Stimulated activated naive CD8-positive, alpha-beta T cell treated with anti-CD3 and anti-CD28 coated beads, Interleukin-15, amount 100 ng/mL, for 72 hours (primary cell): ENCODE measurements around the gene CFAP99.
A peak's percentile ranks its signal among the peaks of the same experiment; 100 is the strongest.
"Not testable (repeated sequence)": the region's sequence is repeated elsewhere in the genome, so short reads cannot be mapped to it uniquely, and the experiment has no call there.

Source experiments
- ATAC-seq: fragments of 150-1000 bp; cut with Tn5 transposase; 2 replicates; pipeline ENCODE4 v1.10.0; 2021; ENCODE audit warnings: mild to moderate bottlenecking, moderate library complexity
- DNase-seq, 2 donors: peaks; one replicate each; pipeline ENCODE4 v3.0.0; 2021 to 2022
- H3K27ac Mint-ChIP-seq, 2 donors: one replicate each; pipeline ENCODE4 v1.8.0; 2022; ENCODE audit warnings: mild to moderate bottlenecking in 2 of 2, mixed read lengths in 2 of 2, moderate library complexity in 2 of 2
- H3K27me3 Mint-ChIP-seq: one replicate; pipeline ENCODE4 v1.8.0; 2022; ENCODE audit warnings: mixed read lengths
- H3K4me1 Mint-ChIP-seq: one replicate; pipeline ENCODE4 v1.8.0; 2022; ENCODE audit warnings: mild to moderate bottlenecking, mixed read lengths
- H3K4me3 Mint-ChIP-seq, 2 donors: one replicate each; pipeline ENCODE4 v1.8.0; 2022; ENCODE audit warnings: mild to moderate bottlenecking in 2 of 2, mixed read lengths in 2 of 2, moderate library complexity in 1 of 2
- H3K9me3 Mint-ChIP-seq, 2 donors: one replicate each; pipeline ENCODE4 v1.8.0; 2022; ENCODE audit warnings: mixed read lengths in 2 of 2

The CFAP99 gene

GRCh38 chr4:2458546-2459491 is 40.1 kb downstream of the CFAP99 start:
- no peak for ATAC-seq
- no peak overlapping the region for H3K4me3 Mint-ChIP-seq
- DNase-seq, result no peak
- no peaks in the 10 kb centered on the region for H3K9me3 Mint-ChIP-seq
- H3K27me3 Mint-ChIP-seq, result peaks cover 25% of the 10 kb centered on the region
- no peak overlapping the region for H3K27ac Mint-ChIP-seq
- H3K4me1 Mint-ChIP-seq, result peaks cover 19% of the 10 kb centered on the region

DNA sequence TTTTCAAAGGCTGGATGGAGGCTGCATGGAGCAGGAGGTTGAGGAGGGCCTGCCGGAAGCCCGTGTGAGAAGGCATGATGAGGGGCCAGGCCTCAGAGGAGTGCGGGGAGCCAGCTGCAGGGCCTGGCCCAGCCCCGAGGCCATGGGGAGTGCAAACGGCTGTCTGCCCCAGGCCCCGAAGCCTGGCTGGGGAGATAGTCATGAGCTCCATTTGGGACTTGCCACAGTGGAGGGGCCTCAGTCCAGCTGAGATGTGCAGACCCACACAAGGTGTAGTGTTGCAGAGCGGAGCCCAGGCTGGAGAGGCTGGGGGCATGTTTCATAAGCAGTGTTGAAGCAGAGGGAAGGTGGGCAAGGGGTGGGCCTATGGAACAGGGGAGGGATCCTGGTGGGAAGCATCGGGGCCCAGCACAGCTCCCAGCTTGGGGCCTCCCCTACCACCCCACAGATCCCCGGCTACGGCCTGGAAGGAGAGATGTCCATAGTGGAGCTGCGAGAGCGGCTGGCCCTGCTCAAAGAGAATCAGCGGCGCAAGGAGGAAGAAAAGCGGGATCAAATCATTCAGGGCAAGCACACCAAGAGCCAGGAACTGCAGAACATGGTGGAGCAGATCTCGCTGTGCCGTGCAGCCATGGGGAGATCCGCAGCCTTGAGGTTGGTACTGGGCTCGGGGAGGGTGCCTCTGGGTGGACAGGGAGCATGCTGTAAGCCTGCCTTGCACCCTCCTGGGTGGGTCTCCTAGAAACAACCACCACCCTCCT is 41.0 kb downstream of the CFAP99 start:
- ATAC-seq, result no peak
- H3K4me3 Mint-ChIP-seq, result no peak overlapping the region

GRCh38 chr4:2461246-2461960 is 42.6 kb downstream of the CFAP99 start:
- no peak overlapping the region for H3K27ac Mint-ChIP-seq
- ATAC-seq, result no peak
- no peaks in the 10 kb centered on the region for H3K9me3 Mint-ChIP-seq
- no peak for DNase-seq
- peaks cover 28% of the 10 kb centered on the region for H3K27me3 Mint-ChIP-seq
- peak overlapping the region; percentile 83 for H3K4me3 Mint-ChIP-seq
- peaks cover 19% of the 10 kb centered on the region for H3K4me1 Mint-ChIP-seq

More for the DNA sequence above, 41.0 kb downstream of the CFAP99 start:
- DNase-seq, result no peak
- Mint-ChIP-seq H3K27ac (no peak overlapping the region), H3K4me1 (peaks cover 19% of the 10 kb centered on the region), H3K27me3 (peaks cover 28% of the 10 kb centered on the region), H3K9me3 (no peaks in the 10 kb centered on the region)

DNA sequence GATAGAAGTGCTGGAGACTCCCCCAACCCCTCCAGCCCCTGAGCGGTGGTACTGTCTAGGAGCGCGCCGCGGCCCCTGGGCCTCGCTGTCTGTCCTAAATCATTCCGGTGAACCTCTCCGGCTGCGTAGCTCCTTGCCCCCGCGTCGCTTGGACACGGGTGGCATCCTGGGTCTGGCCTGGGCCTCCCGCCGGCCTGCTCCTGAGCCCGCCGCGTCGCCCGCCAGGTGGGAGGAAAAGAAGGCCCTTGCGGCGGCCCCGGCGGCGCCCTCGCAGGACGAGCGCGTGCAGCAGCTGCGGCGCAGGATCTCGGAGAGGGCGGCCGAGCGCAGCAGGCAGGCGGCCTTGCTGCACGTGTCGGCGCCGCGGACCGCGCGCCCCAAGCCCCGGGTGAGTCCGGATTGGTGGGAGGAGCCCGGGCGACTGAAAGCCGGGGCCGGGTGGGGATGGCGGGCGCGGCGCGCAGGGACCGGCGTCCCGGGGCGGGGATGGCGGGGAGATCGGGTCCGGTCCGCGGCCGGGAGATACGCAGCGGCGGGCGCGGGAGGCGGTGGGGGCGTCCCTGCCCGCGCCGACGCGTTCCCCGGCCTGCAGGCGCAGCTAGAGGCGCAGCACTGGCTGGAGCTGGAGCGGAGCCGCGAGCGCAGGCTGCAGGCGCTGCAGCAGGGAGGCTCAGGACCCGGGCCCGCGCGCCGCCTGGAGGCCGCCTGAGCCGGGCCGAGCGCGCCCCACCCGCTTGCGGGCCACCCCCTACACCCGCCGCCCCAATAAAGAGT is 43.6 kb downstream of the CFAP99 start:
- peaks cover 25% of the 10 kb centered on the region for H3K4me1 Mint-ChIP-seq
- no peaks in the 10 kb centered on the region for H3K9me3 Mint-ChIP-seq
- ATAC-seq (peak; percentile 95), DNase-seq (peak; percentile 66 to 68)
- peak overlapping the region; percentile 83 for H3K4me3 Mint-ChIP-seq
- peaks cover 28% of the 10 kb centered on the region for H3K27me3 Mint-ChIP-seq
- H3K27ac Mint-ChIP-seq, result no peak overlapping the region

- DNase-seq, result no peak
- Mint-ChIP-seq H3K27ac (no peak overlapping the region), H3K27me3 (peaks cover 28% of the 10 kb centered on the region), H3K4me1 (peaks cover 32% of the 10 kb centered on the region), H3K4me3 (peak overlapping the region; percentile 70 to 75), H3K9me3 (no peaks in the 10 kb centered on the region)
- no peak for ATAC-seq
Observed at GRCh38 chr4:2462992-2463762, 44.4 kb downstream of the CFAP99 start.

GRCh38 chr4:2465032-2465431 is 46.3 kb downstream of the CFAP99 start:
- Mint-ChIP-seq H3K9me3 (no peaks in the 10 kb centered on the region), H3K27ac (no peak overlapping the region), H3K27me3 (peaks cover 28% of the 10 kb centered on the region), H3K4me1 (peaks cover 35% of the 10 kb centered on the region), H3K4me3 (no peak overlapping the region)
- ATAC-seq, result no peak
- no peak for DNase-seq

GRCh38 chr4:2465544-2465943 is 46.8 kb downstream of the CFAP99 start:
- H3K9me3 Mint-ChIP-seq, H3K27ac Mint-ChIP-seq, DNase-seq, ATAC-seq, H3K4me3 Mint-ChIP-seq: not testable (repeated sequence)
- Mint-ChIP-seq H3K4me1 (peaks cover 39% of the 10 kb centered on the region), H3K27me3 (peaks cover 28% of the 10 kb centered on the region)

DNA sequence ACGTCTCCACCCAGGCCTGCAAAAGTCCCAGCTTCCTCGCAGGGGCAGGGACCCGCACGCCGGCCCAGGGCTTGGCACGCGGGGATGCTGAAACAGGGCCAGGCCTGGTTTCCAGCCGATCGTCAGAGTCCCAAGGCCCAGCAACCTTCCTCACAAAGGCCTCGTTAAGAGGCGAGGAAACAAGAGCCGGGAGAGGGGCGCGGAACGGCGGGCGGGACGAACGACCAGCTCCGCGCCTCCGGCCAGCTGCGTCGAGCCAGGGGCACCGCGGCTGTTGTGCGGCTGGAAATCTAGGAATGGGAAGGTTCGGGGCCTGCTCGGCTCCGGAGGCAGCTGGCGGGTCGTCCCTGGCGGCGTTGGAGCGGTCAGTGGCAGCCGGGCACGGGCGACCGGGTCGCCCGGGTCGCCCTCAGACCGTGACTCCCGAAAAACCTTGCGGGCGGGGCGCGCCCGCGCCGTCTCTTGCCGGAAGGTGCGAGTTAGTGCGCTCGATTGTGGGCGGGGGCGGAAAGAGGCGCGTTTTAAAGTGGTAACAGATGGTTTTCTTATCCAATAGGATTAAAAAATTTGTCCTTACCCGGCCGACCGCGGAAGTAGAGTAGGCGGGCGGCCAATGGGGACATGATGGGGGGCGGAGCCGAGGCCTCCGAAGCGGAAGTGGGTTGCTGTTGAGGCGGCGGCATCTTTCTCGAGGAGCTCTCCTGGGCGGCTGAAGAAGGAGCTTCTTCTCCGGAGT is 49.9 kb downstream of the CFAP99 start, which contains the start of gene RNF4:
Gene RNF4, plus strand, starts transcription at position 651 of the 736 bp plus-strand sequence. CDS start 21,388 bp downstream, outside the sequence.
- peaks cover 5% of the 10 kb centered on the region for H3K27me3 Mint-ChIP-seq
- ATAC-seq, result peak; percentile 88
- DNase-seq, result peak; percentile 93 to 97
- peak within 1 kb of the TSS; percentile 93 to 95 for H3K4me3 Mint-ChIP-seq
- H3K4me1 Mint-ChIP-seq, result peaks cover 50% of the 10 kb centered on the region
- H3K9me3 Mint-ChIP-seq, result no peaks in the 10 kb centered on the region
- peak within 1 kb of the TSS; percentile 98 to 99 for H3K27ac Mint-ChIP-seq

DNA sequence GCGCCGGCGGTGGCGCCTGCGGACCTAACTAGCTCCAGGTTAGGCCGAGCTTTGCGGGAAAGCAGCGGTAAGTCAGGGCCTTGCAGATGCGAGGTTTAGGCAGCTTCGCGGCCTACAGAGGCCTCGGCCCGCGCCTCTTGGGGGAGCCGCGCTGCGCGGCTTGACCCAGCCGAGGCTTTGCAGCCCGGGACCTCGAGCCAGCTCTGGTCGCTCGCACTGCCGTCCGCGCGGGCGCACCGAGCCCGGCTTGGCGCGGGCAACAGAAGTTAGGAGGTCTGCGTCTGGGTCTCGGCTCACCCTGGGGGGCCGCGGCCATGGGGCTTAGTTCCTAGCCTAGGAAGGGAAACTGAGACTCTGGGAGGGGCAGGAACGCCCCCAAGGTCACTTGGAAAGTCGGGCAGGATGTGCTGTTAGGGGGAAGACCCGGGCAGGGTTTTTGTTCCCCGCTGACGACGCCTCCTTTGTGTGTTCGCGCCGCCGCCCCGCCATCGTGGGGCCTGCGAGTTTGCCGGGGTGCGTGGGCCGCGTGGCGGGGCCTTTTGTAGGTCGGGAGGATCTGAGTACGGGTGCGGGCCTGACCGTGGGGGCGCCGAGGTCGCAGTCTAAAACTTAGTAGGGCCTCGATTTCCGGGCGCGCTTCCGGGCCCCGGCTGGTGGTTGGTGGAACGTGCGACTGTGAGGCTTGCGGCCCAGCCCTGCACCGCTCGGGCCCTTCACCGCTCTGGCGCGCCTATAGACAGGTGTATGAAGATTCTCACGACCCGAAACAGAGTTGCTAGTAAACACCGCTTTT is 50.6 kb downstream of the CFAP99 start:
- Mint-ChIP-seq H3K9me3 (no peaks in the 10 kb centered on the region), H3K4me3 (peak overlapping the region; percentile 93 to 95), H3K27ac (peak overlapping the region; percentile 98 to 99), H3K4me1 (peaks cover 53% of the 10 kb centered on the region), H3K27me3 (no peaks in the 10 kb centered on the region)
- DNase-seq, result peak; percentile 77 to 83
- peak; percentile 79 for ATAC-seq

- DNase-seq (no peak), ATAC-seq (no peak)
- Mint-ChIP-seq H3K9me3 (no peaks in the 10 kb centered on the region), H3K27ac (peak overlapping the region; percentile 98 to 99), H3K4me3 (peak overlapping the region; percentile 93 to 95), H3K27me3 (no peaks in the 10 kb centered on the region), H3K4me1 (peaks cover 61% of the 10 kb centered on the region)
Observed at GRCh38 chr4:2470791-2471190, 52.0 kb downstream of the CFAP99 start.

DNA sequence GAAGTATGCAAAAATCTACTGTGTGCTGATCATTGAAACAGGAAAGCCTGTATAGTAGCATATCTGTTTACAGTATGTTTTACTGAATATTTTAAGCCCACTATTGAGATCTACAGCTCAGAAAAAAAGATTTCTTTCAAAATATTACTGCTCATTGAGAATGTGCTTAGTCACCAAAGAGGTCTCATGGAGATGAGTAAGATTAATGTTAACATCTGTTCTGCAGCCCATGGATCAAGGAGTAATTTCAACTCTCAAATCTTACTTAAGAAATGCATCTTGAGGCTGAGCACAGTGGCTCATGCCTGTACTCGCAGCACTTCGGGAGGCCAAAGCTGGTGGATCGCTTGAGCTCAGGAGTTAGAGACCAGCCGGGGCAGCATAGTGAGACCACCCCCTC is 53.4 kb downstream of the CFAP99 start:
- Mint-ChIP-seq H3K4me1 (peaks cover 69% of the 10 kb centered on the region), H3K27ac (no peak overlapping the region), H3K9me3 (no peaks in the 10 kb centered on the region), H3K27me3 (no peaks in the 10 kb centered on the region), H3K4me3 (no peak overlapping the region)
- DNase-seq, result no peak
- ATAC-seq, result no peak

GRCh38 chr4:2478229-2478628 is 59.5 kb downstream of the CFAP99 start:
- Mint-ChIP-seq H3K27me3 (no peaks in the 10 kb centered on the region), H3K4me1 (peaks cover 89% of the 10 kb centered on the region), H3K27ac (peak overlapping the region in 1 of 2 donors; percentile 82), H3K9me3 (no peaks in the 10 kb centered on the region), H3K4me3 (peak overlapping the region in 1 of 2 donors; percentile 13)
- DNase-seq, result no peak
- no peak for ATAC-seq

- H3K4me1 Mint-ChIP-seq, result peaks cover 98% of the 10 kb centered on the region
- ATAC-seq (no peak), DNase-seq (no peak)
- peak overlapping the region in 1 of 2 donors; percentile 4 for H3K4me3 Mint-ChIP-seq
- H3K27ac Mint-ChIP-seq, result no peak overlapping the region
- no peaks in the 10 kb centered on the region for H3K27me3 Mint-ChIP-seq
- no peaks in the 10 kb centered on the region for H3K9me3 Mint-ChIP-seq
Observed at GRCh38 chr4:2480649-2481048, 61.9 kb downstream of the CFAP99 start.
